Astrocyte of the spinal cord (primary cell): ENCODE data around the gene ALDOC.

Source experiments
- DNase-seq: peaks from one replicate; pipeline ENCODE4 v3.0.0; 2011; ENCODE audit warnings: low read depth, low spot score
- H3K4me3 ChIP-seq: 2 replicates; pipeline ENCODE4 v1.5.1; 2011; ENCODE audit warnings: low read depth, mild to moderate bottlenecking, low read length, moderate library complexity
- CTCF ChIP-seq: IDR thresholded peaks from 2 replicates; pipeline ENCODE4 v1.5.1; 2012; ENCODE audit warnings: low read depth, mild to moderate bottlenecking, low read length, inconsistent platforms
- in situ Hi-C: cut with HindIII; loops from 2 replicates; pipeline ENCODE4 v1.10.0; 2017; ENCODE audit warnings: low sequenced_read_pairs

Gene ALDOC

GRCh38 chr17:28541439-28541838 is 35.3 kb downstream of the ALDOC start:
- no peak for TF ChIP-seq CTCF
- H3K4me3 ChIP-seq = no peak overlapping the region
- in situ Hi-C loops = no loop called here
- DNase-seq = no peak

- in situ Hi-C loops = no loop called here
Observed at GRCh38 chr17:28540231-28540630, 36.5 kb downstream of the ALDOC start.

GRCh38 chr17:28538296-28538895 is 38.3 kb downstream of the ALDOC start:
- in situ Hi-C loops = no loop called here
- H3K4me3 ChIP-seq = no peak overlapping the region
- DNase-seq = no peak
- TF ChIP-seq CTCF = no peak

More at GRCh38 chr17:28540231-28540630, 36.5 kb downstream of the ALDOC start:
- TF ChIP-seq CTCF = no peak
- DNase-seq = no peak
- H3K4me3 ChIP-seq = no peak overlapping the region

- in situ Hi-C loops = no loop called here
- DNase-seq = no peak
- H3K4me3 ChIP-seq = no peak overlapping the region
- TF ChIP-seq CTCF = no peak
Observed at GRCh38 chr17:28537219-28537610, 39.5 kb downstream of the ALDOC start.

GRCh38 chr17:28536532-28537218 is 40.0 kb downstream of the ALDOC start:
- no peak overlapping the region for H3K4me3 ChIP-seq
- no peak for DNase-seq
- no peak for TF ChIP-seq CTCF
- in situ Hi-C loops = no loop called here

GRCh38 chr17:28534740-28535375 is 41.8 kb downstream of the ALDOC start:
- no peak for DNase-seq
- no peak for TF ChIP-seq CTCF
- in situ Hi-C loops = no loop called here
- H3K4me3 ChIP-seq = no peak overlapping the region
